IPS DF 4.7 (cell line): Measurements from ENCODE around the gene TBC1D8.

Source experiments
- DNase-seq: peaks from one replicate; pipeline ENCODE4 v3.0.0-alpha.2; 2013; ENCODE audit warnings: low spot score; ENCODE audit errors: extremely low read depth

Gene TBC1D8

GRCh38 chr2:101112772-101113157, 38.4 kb downstream of the TBC1D8 start:
- no peak for DNase-seq

GRCh38 chr2:101111917-101112771, 39.0 kb downstream of the TBC1D8 start:
- no peak for DNase-seq

GRCh38 chr2:101111262-101111838, 39.8 kb downstream of the TBC1D8 start:
- DNase-seq: no peak

GRCh38 chr2:101109451-101110118, 41.6 kb downstream of the TBC1D8 start:
- no peak for DNase-seq

- DNase-seq: no peak
Measured at GRCh38 chr2:101108357-101108756, 42.8 kb downstream of the TBC1D8 start.

- no peak for DNase-seq
Measured at GRCh38 chr2:101107241-101107640, 43.9 kb downstream of the TBC1D8 start.

- DNase-seq: no peak
Measured at GRCh38 chr2:101106453-101107181, 44.6 kb downstream of the TBC1D8 start.

GRCh38 chr2:101105654-101106053, 45.5 kb downstream of the TBC1D8 start:
- no peak for DNase-seq

- DNase-seq: no peak
Measured at GRCh38 chr2:101097638-101098037, 53.5 kb downstream of the TBC1D8 start.

GRCh38 chr2:101096619-101097142, 54.5 kb downstream of the TBC1D8 start:
- no peak for DNase-seq

- no peak for DNase-seq
Measured at GRCh38 chr2:101094351-101094750, 56.8 kb downstream of the TBC1D8 start.

GRCh38 chr2:101089942-101090799, 61.0 kb downstream of the TBC1D8 start:
- DNase-seq: no peak

- no peak for DNase-seq
Measured at GRCh38 chr2:101089419-101089818, 61.8 kb downstream of the TBC1D8 start.

GRCh38 chr2:101087638-101088037, 63.5 kb downstream of the TBC1D8 start:
- DNase-seq: no peak

- no peak for DNase-seq
Measured at GRCh38 chr2:101083613-101084012, 67.6 kb downstream of the TBC1D8 start.

GRCh38 chr2:101082998-101083397, 68.2 kb downstream of the TBC1D8 start:
- DNase-seq: no peak

- DNase-seq: no peak
Measured at GRCh38 chr2:101081375-101081907, 69.7 kb downstream of the TBC1D8 start.

GRCh38 chr2:101080211-101081068, 70.7 kb downstream of the TBC1D8 start:
- DNase-seq: no peak

GRCh38 chr2:101076581-101076980, 74.6 kb downstream of the TBC1D8 start:
- DNase-seq: no peak
